ENCODE measurements around the gene ARHGEF19. TPM values are rescaled to one million over a fixed set of nuclear protein-coding genes. Genes with fewer than 3 reads are reported as not detected.

The ARHGEF19 gene
- total and polyA plus RNA-seq, 11 donors: 0.97 to 3.8 (median 2.3) TPM

- intact Hi-C loops (cut with DNase I): loop anchor here in 3 of 10 donors (5.0 kb wide), 2 partner anchors 37 to 68 kb away; no protein-coding TSS in a partner anchor
- TF ChIP-seq POLR2A (IDR thresholded peaks at IDR 0.05): no peak
- TF ChIP-seq CTCF (IDR thresholded peaks at IDR 0.05): no peak
- ATAC-seq: no peak
- Histone ChIP-seq H3K27me3 (peaks cover 0 to 8% (median 0%) of the 10 kb centered on the region in 9 donors), H3K4me1 (peaks cover 13 to 82% (median 73%) of the 10 kb centered on the region in 12 donors), H3K27ac (peak overlapping the region in 11 of 12 donors; percentile 38 to 96 (median 92)), H3K36me3 (peaks cover 5 to 37% (median 29%) of the 10 kb centered on the region in 9 donors), H3K9me3 (no peaks in the 10 kb centered on the region), H3K4me3 (no peak overlapping the region)
- DNase-seq: peak in 1 of 5 donors; percentile 10
- 77 to 80% (median 78%) methylated on average over 6 of the region's 6 CpGs for WGBS, 4 donors
Observed at GRCh38 chr1:16150508-16150907, 61.9 kb downstream of the ARHGEF19 start.

GRCh38 chr1:16149702-16150488 is 62.6 kb downstream of the ARHGEF19 start:
- intact Hi-C loops (cut with DNase I): loop anchor here in 4 of 10 donors (5.0 kb wide), 3 partner anchors 32 to 68 kb away; no protein-coding TSS in a partner anchor
- no peak for DNase-seq
- no peak for TF ChIP-seq CTCF (IDR thresholded peaks at IDR 0.05)
- TF ChIP-seq POLR2A (IDR thresholded peaks at IDR 0.05): no peak
- Histone ChIP-seq H3K4me1 (peaks cover 15 to 88% (median 79%) of the 10 kb centered on the region in 12 donors), H3K4me3 (no peak overlapping the region), H3K27me3 (peaks cover 0 to 2% (median 0%) of the 10 kb centered on the region in 9 donors), H3K27ac (peak overlapping the region in 8 of 12 donors; percentile 22 to 96 (median 93)), H3K9me3 (no peaks in the 10 kb centered on the region), H3K36me3 (peaks cover 5 to 37% (median 29%) of the 10 kb centered on the region in 9 donors)
- ATAC-seq: no peak
- 76 to 81% (median 79%) methylated on average over 11 to 12 of the region's 12 CpGs for WGBS, 4 donors

- 93 to 98% (median 94%) methylated on average over 5 to 7 of the region's 7 CpGs for WGBS, 4 donors
- no peak overlapping the region for H3K4me3 ChIP-seq
- ATAC-seq: no peak
- H3K27ac ChIP-seq: no peak overlapping the region
- TF ChIP-seq CTCF (IDR thresholded peaks at IDR 0.05): no peak
- intact Hi-C loops (cut with DNase I): loop anchor here in 2 of 10 donors (5.0 kb wide), 2 partner anchors 33 to 67 kb away; no protein-coding TSS in a partner anchor
- no peaks in the 10 kb centered on the region for H3K27me3 ChIP-seq
- peaks cover 5 to 44% (median 29%) of the 10 kb centered on the region in 9 donors for H3K36me3 ChIP-seq
- H3K4me1 ChIP-seq: peaks cover 22 to 91% (median 82%) of the 10 kb centered on the region in 12 donors
- no peak for DNase-seq
- H3K9me3 ChIP-seq: no peaks in the 10 kb centered on the region
Observed at GRCh38 chr1:16149146-16149545, 63.3 kb downstream of the ARHGEF19 start.

All from heart left ventricle (tissue), 16 donors.